Activated CD8-positive, alpha-beta memory T cell treated with anti-CD3 and anti-CD28 coated beads for 48 hours (primary cell): ENCODE results near the gene ITPRIPL2.

ENCODE experiments used
- DNase-seq, 3 experiments: peaks; one replicate each; pipeline ENCODE4 v3.0.0-alpha.2; 2020; ENCODE audit warnings: low read depth in 2 of 3, low spot score in 2 of 3

The ITPRIPL2 gene

DNA sequence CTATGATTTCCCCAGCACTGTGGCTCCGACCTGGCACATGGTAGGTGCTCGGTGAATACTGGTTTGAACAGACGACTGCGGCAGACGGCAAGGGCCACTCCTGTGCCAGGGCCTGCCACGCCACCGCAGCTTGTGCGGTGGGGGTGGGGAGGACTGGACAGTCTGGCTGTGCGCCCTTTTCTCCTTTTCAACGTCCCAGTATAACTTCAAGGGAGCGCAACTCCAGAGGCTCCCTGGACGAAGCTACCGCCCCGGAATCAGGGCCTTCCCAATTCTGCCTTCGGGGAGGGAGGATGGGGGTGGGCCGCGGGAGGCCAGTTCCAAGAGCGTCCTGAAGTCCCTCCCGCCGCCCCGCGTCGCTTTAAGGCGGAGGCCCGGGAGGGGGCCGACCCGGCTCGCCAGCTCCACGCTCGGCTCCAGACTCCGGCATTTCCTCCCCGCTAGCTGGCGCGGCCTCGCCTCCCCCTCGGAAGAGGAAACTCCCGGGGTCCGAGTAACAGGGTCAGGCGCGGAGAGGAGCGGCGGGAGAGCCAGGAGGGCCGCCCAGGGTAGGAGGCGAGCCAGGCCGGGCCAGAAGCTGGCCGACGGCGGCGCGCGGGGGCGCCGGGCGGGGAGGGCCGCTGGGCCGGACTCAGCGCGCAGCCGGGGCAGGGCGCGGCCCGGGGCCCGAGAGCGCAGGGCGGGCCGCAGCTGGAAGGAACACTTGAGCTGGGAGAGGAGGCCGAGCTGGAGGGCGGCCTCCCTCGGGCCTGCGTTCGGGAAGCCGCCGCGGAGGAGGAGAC, at the start of gene ITPRIPL2:
TSS of gene ITPRIPL2 (plus strand) at position 388 of the 782 bp plus-strand sequence. CDS start 498 bp downstream, outside the sequence.
- no peak for DNase-seq

- no peak for DNase-seq
These were observed 46.8 kb upstream of the ITPRIPL2 start for GRCh38 chr16:19066988-19067348.

DNA sequence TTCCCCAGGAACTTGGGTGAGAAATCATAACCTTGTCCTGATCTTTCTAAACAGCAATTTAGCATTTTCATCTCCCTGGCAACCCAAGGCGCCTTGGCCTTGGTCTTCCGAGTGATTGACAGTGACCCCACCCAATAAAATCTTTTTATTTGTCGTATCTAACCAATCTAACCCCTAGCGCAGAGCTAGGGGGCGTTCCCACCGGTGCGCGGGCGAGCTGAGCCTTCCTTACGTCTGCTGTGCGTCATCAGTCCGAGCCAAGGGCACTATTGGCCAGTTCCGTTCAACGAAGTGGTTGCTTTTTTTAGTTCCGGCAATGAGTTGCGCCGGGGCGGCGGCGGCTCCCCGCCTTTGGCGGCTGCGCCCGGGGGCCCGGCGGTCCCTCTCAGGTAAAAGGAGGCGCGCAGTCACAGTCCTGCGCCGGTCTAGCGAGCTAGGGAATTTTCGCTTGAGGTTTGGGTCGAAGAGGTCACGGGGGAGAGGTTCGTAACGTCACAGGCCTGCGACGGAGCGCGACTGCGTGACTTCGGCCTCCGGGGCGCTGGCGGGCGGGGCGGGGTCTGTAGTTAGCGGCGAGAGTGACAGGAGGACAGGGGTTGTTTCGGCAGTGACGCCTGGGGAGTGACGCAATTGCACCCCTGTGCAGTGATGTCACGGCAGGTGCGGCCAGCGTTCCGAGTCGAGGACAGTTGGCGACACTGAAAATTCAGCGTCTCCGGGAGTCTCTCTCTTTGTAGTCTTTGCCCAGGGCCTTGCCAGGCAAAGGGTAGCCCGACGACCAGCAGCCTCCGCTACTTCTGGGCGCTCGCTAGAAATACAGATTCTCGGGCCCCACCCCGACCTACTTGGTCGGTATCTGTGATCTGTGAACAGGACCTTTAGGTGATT, 46.2 kb upstream of the ITPRIPL2 start, which contains the start of gene COQ7:
TSS of gene COQ7 (plus strand) at position 266 of the 888 bp plus-strand sequence. CDS start at position 317, 51 bp downstream.
- peak; percentile 94 to 96 (median 94) for DNase-seq

- DNase-seq: no peak
These were observed 45.4 kb upstream of the ITPRIPL2 start for GRCh38 chr16:19068237-19068815.

- DNase-seq: peak in 1 of 3 experiments; percentile 23
These were observed 41.7 kb upstream of the ITPRIPL2 start for GRCh38 chr16:19071811-19072777.

DNA sequence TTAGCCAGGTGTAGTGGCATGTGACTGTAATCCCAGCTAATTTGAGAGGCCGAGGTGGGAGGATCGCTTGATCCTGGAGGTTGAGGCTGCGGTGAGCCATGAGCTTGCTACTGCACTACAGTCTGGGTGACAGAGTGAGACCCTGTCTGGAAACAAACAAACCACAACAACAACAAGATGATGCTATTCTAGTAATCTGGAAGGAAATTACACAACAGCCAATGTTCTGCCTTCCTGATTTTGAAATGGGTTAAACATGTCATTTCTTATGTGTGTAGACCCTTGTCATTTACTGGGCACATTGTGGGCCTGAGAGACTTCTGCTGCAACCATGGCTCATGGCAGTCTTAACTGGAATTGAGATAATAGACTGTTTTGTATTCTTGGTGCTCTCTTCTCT, 40.4 kb upstream of the ITPRIPL2 start:
- DNase-seq: no peak

DNA sequence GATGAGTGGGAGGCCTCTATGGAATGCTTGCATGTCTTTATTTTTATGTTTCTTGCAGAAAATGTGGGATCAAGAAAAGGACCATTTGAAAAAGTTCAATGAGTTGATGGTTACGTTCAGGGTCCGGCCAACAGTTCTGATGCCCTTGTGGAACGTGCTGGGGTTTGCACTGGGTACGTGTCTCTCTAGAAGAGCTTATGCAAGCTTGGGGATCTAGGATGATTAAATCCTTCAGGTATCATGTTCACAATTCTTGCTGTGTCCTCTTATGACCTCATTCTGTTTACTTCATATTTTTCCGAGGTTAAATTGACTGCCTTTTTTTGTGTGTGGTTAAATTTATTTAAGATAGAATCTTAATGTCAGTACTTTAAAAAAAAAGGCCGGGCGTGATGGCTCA, 39.9 kb upstream of the ITPRIPL2 start:
- no peak for DNase-seq

GRCh38 chr16:19075511-19075910, 38.3 kb upstream of the ITPRIPL2 start:
- DNase-seq: no peak

GRCh38 chr16:19077879-19078278, 35.9 kb upstream of the ITPRIPL2 start:
- DNase-seq: no peak

GRCh38 chr16:19083670-19084069, 30.1 kb upstream of the ITPRIPL2 start:
- DNase-seq: no peak

- DNase-seq: no peak
These were observed 29.6 kb upstream of the ITPRIPL2 start for GRCh38 chr16:19084139-19084538.

DNA sequence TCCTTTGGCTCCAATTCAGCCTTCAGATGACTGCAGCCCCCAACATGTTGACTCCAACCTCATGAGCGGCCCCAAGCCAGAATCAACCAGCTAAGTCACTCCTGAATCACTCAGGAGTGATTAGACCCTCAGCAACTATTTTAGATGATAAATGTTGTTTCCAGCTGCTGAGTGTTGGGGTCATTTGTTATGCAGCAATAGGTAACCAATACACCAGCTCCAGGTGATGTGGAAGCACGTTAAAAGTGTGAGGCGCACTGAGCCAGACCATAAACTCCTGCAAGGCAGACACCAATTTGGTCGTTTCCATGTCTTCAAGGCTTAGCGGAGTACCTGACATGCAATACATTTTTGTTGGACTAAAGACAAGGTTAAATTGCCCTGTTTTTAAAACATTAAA, 28.9 kb upstream of the ITPRIPL2 start:
- DNase-seq: no peak

DNA sequence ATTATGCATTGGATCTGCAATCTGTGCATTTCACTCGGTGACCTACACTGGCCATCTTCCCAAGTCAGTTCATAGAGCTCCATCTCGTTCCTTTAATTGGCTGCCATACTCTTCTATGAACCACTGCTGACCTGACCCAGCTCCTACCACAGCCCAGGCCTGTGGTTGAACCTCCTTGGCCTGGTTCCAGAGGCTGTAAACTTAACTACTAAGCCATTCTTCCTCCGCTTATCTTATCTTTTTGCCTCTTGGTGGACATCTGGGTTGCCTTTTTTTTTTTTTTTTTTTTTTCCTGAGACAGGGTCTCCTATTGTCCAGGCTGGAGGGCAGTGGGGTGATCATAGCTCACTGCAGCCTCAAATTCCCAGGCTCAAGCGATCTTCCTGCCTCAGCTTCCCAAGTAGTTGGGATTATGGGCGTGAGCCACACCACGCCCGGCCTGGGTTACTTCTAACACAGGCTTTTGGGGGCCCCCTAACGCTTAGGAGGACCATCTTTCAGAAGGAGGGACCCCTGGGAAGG, 28.0 kb upstream of the ITPRIPL2 start:
- no peak for DNase-seq

DNA sequence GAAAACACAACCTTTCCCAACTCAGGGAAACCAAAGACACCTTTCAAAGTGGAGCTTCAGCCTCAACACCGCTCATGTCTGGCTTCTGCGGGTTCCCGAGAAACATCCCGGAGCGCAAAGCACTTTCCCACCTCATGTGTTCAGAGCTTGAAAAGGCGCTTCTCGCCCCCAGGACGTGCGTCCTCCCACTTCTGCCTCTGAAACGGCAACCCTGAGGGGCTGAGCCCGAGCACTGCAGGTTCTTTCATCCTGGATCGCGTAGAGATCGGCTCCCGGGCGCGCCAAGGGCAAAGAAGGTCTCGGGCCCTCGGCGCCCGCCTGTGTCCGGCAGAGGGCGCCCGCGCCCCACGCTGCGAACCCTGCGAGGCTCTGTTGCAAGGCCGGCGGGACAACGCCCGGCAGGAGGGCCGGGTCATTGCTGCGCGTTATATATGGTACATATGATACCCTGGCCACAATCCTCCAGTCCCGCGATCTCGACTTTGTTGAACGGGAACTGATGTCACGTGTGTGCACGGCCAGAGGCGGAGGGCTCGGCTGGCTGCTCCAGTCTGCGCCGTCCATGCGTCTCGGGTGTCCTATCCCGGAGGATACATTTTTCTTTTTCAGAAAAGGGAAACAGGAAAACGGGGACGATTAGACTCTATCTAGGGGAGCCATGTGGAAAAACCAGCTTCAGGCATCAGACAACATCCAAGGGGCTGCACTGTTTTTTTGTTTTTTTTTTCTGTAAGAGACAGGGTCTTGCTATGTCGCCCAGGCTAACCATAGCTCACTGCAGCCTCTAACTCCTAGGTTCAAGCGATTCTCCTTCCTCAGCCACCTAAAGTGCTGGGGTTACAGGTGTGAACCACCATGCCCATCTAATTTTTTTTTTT, 27.2 kb upstream of the ITPRIPL2 start:
- peak; percentile 63 to 81 (median 78) for DNase-seq

DNA sequence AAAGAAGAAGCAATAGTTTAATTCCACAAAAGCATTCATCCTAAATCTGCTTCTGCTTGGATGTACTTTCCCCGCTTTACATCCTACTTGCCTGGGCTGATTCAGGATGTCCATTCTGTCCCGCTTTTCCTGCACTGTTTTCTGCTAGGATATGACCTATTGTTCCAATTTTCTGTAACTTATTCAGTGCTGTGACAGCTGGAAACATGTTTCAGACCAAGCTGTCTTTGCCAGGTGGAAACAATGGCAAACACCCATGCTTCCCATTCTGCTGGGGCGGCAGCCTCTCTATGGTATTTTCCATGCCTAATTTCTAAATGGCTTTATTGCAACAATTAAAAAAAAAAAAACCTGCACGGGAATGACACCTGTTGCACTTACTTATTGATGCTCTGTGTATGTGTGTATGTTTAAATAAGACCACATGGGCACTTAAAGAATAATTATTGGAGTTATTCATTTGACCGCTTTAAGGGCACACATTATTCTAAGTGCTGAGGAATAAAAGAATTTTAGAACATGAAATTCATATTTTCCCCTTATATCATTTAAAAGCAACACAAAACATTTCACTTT, 25.3 kb upstream of the ITPRIPL2 start:
- DNase-seq: no peak

DNA sequence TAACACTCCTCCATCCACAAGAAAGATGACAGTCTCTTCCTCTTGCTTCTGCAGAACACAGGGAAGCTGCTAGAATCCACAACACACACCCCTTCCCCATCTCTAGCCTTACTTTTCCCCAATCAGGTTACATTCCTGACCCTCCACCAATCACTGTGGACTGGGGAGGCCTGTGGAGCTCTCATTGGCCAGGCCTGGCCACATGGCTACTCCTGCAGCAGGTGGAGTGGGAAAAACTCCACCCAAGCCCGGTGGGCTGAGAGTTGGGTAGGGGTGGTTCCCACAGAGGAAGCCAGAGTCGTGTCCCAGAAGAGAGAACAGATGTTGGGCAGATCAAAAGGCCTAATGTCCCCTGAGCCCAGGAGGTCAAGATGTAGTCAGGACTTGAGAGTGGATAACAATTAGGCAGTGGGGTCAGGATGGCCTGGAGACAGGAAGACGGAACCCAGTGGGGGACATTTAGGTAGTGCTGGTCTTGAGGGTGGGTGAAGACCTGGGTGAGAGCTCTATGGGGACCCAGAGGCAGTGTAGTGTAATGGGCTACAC, 24.3 kb upstream of the ITPRIPL2 start:
- no peak for DNase-seq

DNA sequence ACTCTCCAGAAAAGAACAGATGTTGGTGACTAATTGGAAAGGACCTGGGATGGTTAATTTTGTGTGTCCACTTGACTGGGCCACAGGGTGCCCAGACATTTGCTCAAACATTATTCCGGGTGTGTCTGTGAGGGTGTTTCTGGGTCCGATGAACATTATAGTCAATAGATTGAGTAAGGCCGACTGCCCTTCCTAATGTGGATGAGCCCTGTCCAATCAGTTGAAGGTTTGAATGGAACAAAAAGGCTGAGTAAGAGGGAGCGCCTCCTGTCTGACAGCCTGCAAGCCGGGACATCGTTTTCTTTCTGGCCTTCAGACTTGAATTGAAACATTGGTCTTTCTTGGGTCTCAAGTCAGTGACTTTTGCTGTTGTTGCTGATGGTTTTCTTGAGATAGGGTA, 22.8 kb upstream of the ITPRIPL2 start:
- DNase-seq: no peak

DNA sequence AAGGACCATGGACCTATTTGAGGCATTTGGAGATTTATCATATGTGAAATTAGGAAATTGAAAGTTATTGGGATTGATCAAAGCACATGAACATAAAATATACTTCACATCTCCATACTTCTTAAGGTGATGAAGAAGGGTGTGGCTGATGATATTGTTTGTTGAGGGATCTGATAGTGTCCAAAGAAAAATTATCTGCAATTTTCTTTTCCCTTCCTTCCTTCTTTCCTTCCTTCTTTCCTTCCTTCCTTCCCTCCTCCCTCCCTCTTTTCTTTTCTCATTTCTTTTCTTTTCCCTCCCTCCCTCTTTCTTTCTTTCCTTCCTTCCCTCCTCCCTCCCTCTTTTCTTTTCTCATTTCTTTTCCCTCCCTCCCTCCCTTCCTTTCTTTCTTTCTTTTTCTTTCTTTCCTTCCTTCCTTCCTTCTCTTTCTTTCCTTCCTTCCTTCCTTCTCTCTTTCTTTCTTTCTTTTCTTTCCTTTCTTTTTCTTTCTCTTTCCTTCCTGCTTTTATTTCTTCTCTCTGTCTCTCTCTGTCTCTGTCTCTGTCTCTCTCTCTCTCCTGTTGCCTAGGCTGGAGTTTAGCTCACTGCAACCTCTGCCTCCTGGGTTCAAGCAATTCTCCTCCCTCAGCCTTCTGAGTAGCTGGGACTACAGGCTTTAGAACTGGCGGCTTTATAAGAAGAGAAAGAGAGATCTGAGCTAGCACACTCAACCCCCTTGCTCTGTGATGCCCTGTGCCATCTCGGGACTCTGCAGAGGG, 20.9 kb upstream of the ITPRIPL2 start:
- DNase-seq: no peak
